ENCODE data around the gene RPE65. TPM values are rescaled to one million over a fixed set of nuclear protein-coding genes. Genes with fewer than 3 reads are reported as not detected.

The RPE65 gene
- total RNA-seq, 1 donor from 2014 or later: not detected

DNA sequence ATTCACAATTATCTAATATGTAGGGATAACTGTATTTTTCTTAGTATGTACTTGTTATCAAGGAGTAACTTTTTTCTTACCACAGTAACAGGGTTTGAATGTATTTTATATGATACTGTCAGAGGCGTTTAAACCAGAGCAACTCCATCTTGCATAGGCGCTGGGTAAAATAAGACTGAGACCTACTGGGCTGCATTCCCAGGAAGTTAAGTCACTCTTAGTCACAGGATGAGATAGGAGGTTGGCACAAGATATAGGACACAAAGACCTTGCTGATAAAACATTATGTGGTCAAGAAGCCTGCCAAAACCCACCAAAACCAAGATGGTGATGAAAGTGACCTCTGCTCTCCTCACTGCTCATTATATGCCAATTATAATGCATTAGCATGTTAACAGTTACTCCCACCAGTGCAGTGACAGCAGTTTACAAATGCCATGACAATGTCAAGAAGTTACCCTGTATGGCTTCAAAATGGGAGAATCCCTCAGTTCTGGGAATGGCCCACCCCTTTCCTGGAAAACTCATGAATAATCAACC is 64.8 kb downstream of the RPE65 start:
- Mint-ChIP-seq H3K4me3 (ENCODE audit: low read depth) (no peak overlapping the region), H3K4me1 (ENCODE audit: low read depth) (no peaks in the 10 kb centered on the region), H3K27ac (no peak overlapping the region), H3K36me3 (ENCODE audit: low read depth) (no peaks in the 10 kb centered on the region), H3K27me3 (ENCODE audit: low read depth) (no peaks in the 10 kb centered on the region), H3K9me3 (no peaks in the 10 kb centered on the region)
- no peak for DNase-seq (ENCODE audit: low spot score)
- intact Hi-C loops (cut with micrococcal nuclease): no loop called here

GRCh38 chr1:68384321-68384813 is 65.4 kb downstream of the RPE65 start:
- no peaks in the 10 kb centered on the region for H3K4me1 Mint-ChIP-seq (ENCODE audit: low read depth)
- H3K36me3 Mint-ChIP-seq (ENCODE audit: low read depth): no peaks in the 10 kb centered on the region
- DNase-seq (ENCODE audit: low spot score): no peak
- intact Hi-C loops (cut with micrococcal nuclease): no loop called here
- H3K9me3 Mint-ChIP-seq: no peaks in the 10 kb centered on the region
- H3K27me3 Mint-ChIP-seq (ENCODE audit: low read depth): no peaks in the 10 kb centered on the region
- no peak overlapping the region for H3K4me3 Mint-ChIP-seq (ENCODE audit: low read depth)
- H3K27ac Mint-ChIP-seq: no peak overlapping the region

GRCh38 chr1:68383092-68383491 is 66.7 kb downstream of the RPE65 start:
- Mint-ChIP-seq H3K27me3 (ENCODE audit: low read depth) (no peaks in the 10 kb centered on the region), H3K36me3 (ENCODE audit: low read depth) (no peaks in the 10 kb centered on the region), H3K4me1 (ENCODE audit: low read depth) (no peaks in the 10 kb centered on the region), H3K27ac (no peak overlapping the region), H3K4me3 (ENCODE audit: low read depth) (no peak overlapping the region), H3K9me3 (no peaks in the 10 kb centered on the region)
- DNase-seq (ENCODE audit: low spot score): no peak
- intact Hi-C loops (cut with micrococcal nuclease): no loop called here

GRCh38 chr1:68379085-68379478 is 70.7 kb downstream of the RPE65 start:
- Mint-ChIP-seq H3K27ac (no peak overlapping the region), H3K9me3 (no peaks in the 10 kb centered on the region), H3K36me3 (ENCODE audit: low read depth) (no peaks in the 10 kb centered on the region), H3K4me1 (ENCODE audit: low read depth) (no peaks in the 10 kb centered on the region), H3K27me3 (ENCODE audit: low read depth) (no peaks in the 10 kb centered on the region), H3K4me3 (ENCODE audit: low read depth) (no peak overlapping the region)
- DNase-seq (ENCODE audit: low spot score): no peak
- intact Hi-C loops (cut with micrococcal nuclease): no loop called here

Other genes with a start within 250 kb of the RPE65 start
- not detected in 2 replicates for gene WLS, start 217.4 kb downstream of the RPE65 start, total RNA-seq
- 19.9 and 25.3 TPM in 2 replicates for gene DEPDC1, start 47.1 kb upstream of the RPE65 start, total RNA-seq

All from activated T-helper 2 cell treated with anti-CD3 and anti-CD28 coated beads, Interferon-gamma antibody, Interleukin-2, Interleukin-4, amounts not matched to agents 10 μg/mL and 5 μg/mL and 100 μg/mL, durations not matched to agents 14 hours and 24 hours and 36 hours (primary cell).